Left cardiac atrium (tissue), 4 donors: ENCODE measurements around the gene MAML3. TPM values are rescaled to one million over a fixed set of nuclear protein-coding genes. Genes with fewer than 3 reads are reported as not detected.

Experiments
- ATAC-seq, 2 donors: fragments of 200-7000 bp; cut with Tn5 transposase; one replicate each; pipeline ENCODE4 v1.9.1; 2020; ENCODE audit warnings: mild to moderate bottlenecking in 2 of 2, moderate library complexity in 2 of 2
- DNase-seq: peaks from one replicate; pipeline ENCODE4 v3.0.0-alpha.2; 2020
- intact Hi-C, 2 donors: fragments of 100-400 bp; cut with DNase I; formaldehyde crosslinking; loops; one replicate each; pipeline versions ENCODE4 v1.14.1 to v1.15.1; 2022 to 2023
- total RNA-seq, 2 donors: library from RNA; stranded (reverse); fragmentation: NEBNext Ultra II Directional; extraction: Animal tissue kit (Norgen Biotek cat#: 25700); gene quantifications; one replicate each; pipeline ENCODE4 v1.2.1, GENCODE V29; 2021
- donor health status: DM: no; HTN: yes; CAD: no.
- donor health status: DM: no; HTN: yes; CAD: no; lungs with severe emphysema.
- donor health status: DM: yes; HTN: yes; CAD: no.
- donor health status: Dilated cardiomyopathy.

Gene MAML3
- total RNA-seq, 2 donors from 2014 or later, result 2.6 to 3.0 TPM

DNA sequence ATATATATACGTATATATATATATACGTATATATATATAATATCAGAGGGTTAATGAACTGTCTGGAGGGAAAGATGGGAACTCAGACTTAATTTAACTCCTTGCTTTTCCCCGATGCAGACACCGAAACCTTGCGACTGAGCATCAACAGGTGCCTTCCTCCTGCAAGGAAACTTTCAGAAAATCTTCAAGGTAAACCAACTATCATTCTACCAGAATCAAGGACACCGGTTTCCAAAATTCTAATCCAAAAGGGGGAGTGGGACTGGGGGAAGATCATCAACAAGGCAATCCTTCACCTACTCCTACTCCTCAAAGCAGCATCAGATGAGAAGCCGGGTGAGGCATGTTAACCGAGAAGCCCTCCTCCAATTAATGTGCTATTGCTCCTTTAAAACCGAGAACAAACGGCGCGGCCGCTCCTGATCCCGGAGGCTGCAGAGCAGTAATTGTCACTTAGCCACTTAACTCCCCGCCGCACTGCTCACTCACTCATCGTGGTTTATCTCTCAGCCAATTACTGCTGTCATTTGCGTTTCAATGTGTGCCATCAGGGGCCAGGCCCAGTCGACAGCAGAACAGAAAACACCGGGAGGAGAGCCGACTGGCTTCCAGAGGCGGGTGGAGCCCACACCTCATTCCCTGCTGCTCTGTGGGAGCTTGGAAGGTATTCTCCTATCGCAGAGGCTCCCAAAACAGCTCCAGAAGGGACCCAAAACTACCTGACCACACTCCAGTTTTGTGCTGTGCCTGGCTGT, 61.7 kb downstream of the MAML3 start:
- peak; percentile 55 to 60 for ATAC-seq
- DNase-seq, result peak; percentile 47
- intact Hi-C loops, result no loop called here

DNA sequence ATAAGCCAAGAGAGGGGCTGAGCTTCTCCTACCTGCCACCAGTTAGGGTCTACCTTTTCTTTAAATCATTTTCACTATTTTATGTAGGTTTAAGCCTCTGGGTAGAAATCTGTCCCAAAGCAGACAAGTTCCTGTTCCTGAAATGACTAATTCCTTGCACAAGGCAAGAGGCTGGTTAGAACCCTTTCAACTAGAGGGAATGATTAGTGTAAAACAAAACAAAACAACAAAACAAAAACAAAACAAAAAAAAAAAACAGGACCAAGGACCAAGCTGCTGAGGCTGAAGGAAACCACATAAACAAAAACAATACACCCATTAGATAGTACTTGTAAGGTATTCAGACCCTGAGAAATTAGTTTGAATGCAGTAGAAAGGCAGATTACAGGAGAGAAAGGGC, 62.7 kb downstream of the MAML3 start:
- no peak for ATAC-seq
- intact Hi-C loops, result no loop called here
- DNase-seq, result no peak

DNA sequence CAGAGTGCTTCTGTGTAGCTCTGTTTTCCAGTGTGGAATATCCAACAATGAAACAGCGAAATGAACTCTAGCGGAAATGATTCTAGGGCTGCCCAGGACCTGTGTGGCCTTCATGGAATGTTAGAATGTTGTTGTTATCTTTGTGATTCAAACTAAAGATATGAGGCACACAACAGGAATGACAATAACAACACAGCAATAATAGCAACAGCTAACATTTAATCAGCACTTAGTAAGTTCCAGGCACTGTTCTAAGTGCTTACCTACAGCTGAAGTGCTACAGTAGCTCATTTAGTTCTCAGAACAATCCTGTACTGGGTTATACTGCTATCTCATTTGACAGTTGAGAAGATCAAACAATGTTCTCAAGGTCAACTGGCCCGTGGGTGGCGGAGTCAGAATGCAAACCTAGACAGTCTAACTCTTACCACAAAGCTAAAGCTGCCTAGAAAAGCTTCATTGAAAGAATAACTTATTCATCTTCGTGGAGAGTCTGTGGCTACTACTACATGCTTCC, 63.7 kb downstream of the MAML3 start:
- DNase-seq (no peak), ATAC-seq (no peak)
- intact Hi-C loops, result no loop called here

DNA sequence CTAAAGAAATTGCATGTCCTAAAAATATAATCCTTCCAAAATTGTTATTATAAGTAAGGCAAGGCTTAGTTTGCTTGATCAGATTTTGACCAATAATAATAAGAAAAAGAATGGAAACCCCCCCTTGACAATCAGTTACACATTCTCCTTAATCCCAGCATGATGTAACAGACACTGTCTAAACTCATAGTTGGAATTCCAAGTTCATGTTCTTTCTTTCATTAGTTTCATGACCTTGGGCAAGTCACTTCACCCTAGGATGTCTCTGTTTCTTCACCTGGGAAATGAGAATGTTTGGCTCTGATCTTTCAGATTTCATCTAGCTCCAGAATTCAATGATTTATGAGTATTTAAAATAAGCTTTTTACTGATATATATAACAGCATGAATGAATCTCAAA, 64.8 kb downstream of the MAML3 start:
- intact Hi-C loops, result no loop called here
- DNase-seq, result no peak
- no peak for ATAC-seq

DNA sequence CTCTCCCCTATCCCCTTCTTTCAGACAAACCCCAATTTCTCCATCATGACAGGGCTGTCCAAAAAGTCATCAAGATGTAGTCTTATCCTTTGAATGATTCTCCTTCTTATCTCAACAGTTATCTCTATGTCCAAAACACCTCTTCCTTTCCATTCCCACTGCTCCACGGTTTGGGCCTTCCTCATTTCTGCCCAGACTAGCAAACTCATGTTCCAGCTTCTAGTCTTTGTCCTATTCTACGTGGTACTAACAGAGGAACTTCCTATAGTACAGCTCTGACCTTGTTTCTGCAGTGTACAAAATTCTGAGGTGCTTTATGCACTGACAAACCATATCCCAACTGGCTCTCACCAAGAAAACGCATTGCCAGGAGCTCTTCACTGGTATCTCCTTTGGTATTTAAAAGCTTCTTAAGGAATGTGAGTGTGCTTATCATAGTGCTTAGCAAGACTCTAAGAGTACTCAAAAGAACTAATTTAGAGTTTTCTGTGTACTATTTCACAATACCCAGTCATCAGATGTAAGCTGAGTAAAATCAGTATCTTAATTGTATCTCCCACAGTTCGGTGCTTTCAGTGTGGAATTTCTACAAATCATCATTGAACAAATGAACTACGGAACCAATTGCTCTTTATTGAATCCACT, 65.5 kb downstream of the MAML3 start:
- DNase-seq (no peak), ATAC-seq (peak in 1 of 2 donors; percentile 55)
- intact Hi-C loops, result no loop called here

DNA sequence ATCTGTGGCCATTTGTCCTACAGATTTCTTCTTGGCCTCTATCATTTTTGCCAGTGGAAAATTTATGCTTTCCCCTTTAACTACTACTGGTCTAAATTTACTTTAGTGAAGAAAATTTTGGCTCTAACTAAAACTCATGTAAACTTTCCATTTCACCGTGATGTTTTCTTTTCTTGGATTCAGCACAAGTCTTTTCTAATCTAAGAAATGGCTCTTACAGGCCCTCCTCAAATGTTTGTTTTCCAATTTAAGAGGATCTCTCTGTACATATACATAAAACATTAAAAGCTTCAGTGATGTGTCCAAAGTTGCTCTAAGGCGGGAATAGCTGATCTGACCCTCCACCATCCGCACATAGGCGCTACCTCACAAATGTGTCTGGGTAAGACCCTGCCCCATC, 68.1 kb downstream of the MAML3 start:
- no peak for ATAC-seq
- intact Hi-C loops, result no loop called here

DNA sequence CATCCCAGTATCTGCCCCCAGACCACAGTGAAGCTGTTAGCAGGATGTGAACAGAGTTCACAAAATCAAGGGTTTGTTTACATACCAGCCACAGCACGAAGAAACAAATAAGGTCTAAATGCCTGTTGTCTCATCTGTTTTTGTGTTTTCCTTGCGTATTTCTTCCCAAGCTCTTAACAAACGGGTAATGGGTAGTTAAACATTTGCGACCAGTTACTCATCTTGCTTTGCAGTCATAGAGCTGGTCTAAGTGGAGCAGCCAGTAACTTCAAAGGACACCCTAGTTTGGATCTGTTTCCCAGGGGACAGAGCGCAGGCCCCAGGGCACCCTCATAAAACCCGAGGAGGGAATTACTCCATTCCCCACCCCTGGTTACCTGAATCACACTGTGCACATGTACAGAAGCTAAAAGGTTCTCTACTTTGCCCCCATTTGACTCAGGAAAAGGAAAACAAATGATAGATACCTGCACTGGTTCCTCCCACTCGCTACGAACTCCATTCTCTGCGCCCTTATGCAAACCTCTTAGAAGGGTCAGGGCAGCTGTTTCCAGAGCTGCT, 68.8 kb downstream of the MAML3 start:
- no peak for ATAC-seq
- DNase-seq, result no peak
- intact Hi-C loops, result no loop called here

More for the DNA sequence above, 68.1 kb downstream of the MAML3 start:
- DNase-seq, result no peak

DNA sequence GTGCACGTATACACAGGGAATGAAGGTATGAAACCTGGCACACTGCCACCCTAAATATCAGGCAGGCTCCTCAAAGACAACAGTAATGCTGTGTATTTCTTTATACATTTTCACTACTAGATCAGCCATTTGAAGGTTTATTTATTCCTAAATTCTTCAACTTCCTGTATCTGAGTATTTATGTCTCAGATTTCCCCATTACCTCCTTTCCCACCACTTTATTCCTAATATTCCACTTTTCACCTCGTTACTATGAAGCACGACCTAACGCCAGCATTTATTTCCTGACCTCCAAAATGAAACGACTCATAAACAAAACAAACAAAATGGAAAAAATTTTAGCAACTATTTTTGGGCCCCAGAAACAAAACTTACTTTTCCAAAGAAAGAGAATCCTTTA, 69.6 kb downstream of the MAML3 start:
- ATAC-seq (no peak), DNase-seq (no peak)
- intact Hi-C loops, result no loop called here

DNA sequence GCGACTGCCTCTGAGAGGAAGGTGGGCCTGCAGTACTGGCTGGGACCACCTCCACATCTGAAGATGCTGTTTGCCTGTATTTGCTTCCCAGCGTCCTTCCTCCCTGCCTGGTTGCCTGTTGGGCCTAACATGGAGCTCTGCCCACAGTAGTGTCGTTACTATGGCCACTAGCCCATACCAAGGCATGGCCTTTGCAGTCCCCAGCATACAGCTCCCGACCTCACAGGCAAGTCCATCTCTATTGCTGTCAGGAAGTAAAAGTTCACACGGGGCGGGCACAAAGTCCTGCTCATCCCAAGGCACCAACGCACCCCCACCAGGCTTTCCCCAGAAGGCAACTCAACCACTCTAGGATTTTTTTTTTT, 71.6 kb downstream of the MAML3 start:
- ATAC-seq, result no peak
- intact Hi-C loops, result no loop called here
- DNase-seq, result no peak

DNA sequence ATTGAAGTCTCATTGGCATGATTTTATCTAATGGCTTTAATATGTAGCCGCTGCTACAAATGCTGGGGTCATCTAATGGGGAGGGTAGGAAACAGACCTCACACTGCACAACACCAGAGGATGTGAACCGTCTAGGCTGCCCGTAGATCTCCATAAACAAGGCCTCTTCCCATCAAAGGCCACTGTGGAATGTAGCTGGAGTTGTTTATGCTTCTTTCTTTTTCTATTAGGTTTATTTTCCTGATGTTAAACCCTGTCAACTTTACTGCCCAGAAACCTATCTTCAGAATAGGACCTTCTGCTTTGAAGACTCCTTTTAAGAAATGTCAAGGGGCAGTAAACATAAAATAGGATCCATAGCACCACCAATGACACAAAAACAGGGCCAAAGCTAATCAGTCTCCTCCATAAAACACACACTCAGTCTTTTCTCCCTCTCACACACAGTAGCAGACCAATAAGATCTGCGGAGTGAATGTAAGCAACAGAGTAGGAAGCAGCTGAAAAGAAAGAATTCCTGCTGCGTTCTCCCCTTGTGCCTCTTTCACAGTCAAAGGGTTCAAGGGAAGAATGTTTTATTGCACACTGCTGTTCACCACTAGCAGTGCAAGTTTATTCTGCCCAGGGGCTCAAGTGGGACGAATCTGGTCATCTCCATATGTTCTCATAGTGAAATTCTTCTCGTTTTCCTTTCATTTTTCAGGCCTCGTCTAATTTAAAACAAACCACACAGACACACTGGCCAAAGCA, 72.2 kb downstream of the MAML3 start:
- no peak for ATAC-seq
- intact Hi-C loops, result no loop called here
- DNase-seq, result no peak

DNA sequence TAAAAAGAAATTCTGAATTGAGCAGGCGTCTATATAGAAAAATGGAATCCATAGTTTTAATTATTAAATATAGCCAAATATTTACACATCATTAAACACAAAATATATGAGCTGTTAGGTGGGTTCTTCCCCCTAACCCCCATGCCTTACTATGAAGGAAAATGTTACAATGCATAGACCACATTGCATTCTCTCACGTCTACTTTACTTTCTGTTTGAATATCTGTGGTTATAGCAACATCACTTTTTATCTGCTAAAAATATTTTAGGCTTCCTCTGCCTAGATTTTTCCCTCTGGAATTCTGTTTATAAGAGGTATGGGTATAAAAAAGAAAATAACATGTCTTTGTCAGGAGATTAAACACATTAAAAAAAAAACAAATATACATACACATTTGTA, 73.1 kb downstream of the MAML3 start:
- intact Hi-C loops, result no loop called here

DNA sequence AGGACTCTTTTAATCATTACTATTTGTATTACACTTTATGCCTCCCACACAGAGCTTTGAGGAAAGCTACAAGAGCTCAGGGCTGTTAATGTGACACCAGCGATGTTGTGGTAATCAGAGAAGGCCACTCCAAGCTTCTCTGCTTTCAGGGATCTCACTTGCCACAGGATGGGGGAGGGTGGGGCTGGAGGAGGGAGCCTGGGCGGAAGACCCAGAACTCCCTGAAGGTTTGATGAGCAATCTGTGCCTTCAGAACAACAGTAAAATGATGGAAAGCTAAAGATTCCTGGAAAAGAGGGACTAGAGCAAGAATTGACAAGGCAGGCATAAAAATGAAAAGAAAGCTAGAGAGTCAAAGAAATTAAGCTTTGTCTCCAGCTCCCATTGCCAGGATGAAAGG, 75.6 kb downstream of the MAML3 start:
- DNase-seq (peak; percentile 48), ATAC-seq (peak; percentile 47 to 91)
- intact Hi-C loops, result no loop called here

More for the DNA sequence above, 73.1 kb downstream of the MAML3 start:
- DNase-seq (no peak), ATAC-seq (no peak)

DNA sequence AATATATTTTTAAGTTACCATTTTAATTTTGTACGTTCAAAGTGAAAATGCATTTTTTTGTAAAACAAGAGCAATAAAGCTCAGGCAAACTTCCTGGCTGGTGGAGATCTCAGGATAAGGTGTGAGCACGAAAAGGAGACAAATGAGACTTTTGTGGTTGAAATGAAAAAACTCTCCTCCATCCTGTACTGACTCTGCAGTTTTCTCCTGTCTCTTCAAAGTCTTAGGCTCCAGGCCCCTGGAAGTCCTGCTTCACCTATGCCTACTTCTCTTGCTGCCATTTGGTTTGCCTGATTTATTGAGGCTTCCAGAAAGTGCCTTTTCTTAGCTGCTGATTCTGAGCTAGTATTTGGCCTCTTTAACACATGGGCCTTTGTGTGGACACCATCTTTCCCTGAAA, 77.7 kb downstream of the MAML3 start:
- intact Hi-C loops, result no loop called here
- DNase-seq (no peak), ATAC-seq (no peak)

DNA sequence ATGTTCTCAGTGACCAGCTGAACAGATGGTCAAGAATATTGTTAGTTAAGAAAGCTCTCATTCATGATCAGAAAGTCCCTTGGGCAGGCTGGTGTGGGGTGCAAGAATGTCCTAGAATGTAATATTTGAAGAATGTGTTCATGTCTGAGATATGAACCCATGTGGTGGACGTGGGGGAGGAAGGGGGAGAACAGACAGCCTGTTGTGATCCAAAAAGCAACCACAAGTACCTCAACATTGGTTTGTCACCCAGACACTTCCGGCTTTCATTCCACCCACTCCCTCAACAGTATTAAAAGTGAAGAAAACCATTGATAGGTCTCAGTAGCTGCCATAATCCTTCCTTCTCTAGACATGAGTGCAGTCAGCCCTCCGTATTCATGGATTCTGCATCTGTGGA, 82.2 kb downstream of the MAML3 start:
- intact Hi-C loops, result no loop called here
- peak; percentile 87 to 95 for ATAC-seq
- DNase-seq, result peak; percentile 53

DNA sequence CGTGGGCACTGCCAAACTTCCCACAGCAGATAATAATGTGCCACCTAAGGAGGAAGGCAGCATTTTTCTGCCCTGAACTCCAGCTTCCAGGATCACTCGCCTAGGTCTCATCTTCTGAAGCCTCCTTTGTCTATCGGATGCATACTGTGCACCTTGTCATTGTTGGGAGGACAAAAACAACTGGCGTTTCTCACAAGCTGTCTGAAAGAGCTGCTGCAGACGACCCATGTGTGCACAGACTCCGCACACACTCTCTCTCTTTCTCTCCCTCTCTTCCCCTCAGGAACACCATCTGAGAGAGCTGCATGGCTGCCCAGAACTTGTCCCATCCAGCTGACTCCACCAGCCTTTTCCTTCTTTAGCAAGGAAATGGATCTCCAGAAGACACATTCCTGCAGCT, 83.0 kb downstream of the MAML3 start:
- intact Hi-C loops, result no loop called here
- ATAC-seq (peak; percentile 38 to 43), DNase-seq (no peak)

DNA sequence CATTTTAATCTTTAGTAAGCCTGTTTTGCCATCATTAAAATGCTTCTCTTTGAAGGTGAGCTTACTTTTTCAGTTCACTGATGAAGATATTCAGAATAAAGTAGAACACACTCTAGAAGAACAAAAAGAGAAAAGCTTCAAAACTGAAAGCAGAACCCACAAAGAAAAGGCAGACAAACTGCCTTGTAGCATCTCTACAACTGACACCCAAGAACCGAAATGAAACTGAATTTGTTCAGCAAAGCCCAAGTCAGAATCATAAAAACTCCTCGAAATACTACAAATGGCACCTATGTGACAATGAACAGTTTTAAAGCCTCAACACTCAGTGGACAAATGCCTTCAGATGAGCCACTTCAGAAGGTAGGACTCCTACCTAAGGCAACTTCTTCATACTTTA, 83.6 kb downstream of the MAML3 start:
- ATAC-seq (no peak), DNase-seq (no peak)
- intact Hi-C loops, result no loop called here

DNA sequence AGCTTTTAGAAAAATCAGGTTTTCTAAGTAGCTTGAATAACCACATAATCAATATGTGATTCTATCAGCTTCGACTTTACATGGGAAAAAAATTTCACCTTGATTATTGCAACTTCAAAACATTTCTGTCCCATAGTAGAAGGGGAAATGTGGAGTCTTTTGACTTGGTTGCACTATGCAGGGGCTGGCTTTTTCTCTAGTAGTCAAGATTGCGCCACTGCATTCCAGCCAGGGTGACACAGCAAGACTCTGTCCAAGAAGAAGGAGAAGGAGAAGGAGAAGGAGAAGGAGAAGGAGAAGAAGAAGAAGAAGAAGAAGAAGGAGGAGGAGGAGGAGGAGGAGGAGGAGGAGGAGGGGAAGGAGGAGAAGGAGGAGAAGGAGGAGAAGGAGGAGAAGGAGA, 84.9 kb downstream of the MAML3 start:
- intact Hi-C loops, result no loop called here
- ATAC-seq (peak in 1 of 2 donors; percentile 64), DNase-seq (peak; percentile 52)

DNA sequence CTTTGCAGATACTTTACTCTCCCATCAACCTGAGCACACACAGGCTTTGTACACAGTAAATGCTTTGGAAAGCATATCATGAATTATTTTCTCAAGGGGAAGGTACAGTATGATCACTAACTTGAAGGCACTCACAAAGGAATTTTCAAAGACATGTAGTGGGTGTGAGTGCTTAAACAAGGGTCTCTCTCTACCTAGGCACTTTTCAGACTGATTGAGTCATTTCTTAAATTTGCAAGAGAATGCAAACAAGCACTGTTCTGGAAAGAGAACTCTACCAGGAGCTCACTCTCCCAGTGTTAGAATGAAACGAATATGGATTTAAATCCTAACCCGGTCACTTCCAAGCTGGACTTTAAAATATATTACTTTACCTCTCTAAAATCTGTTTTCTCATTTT, 85.7 kb downstream of the MAML3 start:
- no peak for DNase-seq
- intact Hi-C loops, result no loop called here
- no peak for ATAC-seq

DNA sequence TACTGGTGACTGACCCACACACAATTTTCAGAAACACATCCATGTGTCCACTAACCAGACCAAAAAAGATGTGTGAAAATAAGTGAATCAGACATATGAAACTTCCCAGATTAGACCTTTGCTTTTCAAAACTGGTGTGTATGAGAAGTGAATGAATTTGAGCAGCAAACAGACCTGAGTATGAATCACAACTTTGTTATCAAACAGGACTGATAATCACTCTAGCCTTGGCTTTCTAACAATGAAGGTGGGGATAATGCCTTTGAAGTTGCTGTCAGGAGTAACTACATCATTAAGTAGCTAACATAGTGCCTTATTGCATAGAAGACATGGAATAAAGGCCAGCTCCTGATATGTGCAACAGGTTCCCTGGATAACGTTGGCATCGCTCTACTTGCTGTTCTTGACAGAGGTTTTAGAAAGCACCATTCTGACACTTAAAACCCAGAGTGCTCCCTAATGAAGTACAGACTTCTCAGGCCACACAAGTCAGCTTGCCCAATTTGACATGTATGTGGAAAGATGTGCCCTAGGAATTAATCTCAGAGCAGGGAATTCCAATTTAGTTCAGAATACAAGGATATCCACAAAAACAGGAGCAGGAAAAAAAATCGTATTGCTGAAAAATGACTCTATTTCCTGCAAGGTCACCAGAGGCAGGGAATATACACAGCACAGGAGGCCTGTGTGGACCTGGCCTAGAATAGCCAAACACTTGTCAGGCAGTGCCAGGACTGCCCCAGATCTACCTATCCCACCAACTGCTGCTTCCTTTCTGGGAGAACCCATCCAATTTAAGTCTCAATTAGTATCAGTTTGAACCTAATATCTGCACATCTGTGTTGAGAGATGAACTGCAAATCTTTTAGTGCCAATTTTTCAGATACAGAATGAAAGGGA, 87.7 kb downstream of the MAML3 start:
- DNase-seq, result no peak
- intact Hi-C loops, result no loop called here

More for the DNA sequence above, 87.7 kb downstream of the MAML3 start:
- ATAC-seq, result peak in 1 of 2 donors; percentile 64
